ES-I3 (cell line): ENCODE results near the gene NSMCE3.
"Not testable (repeated sequence)": the region's sequence is repeated elsewhere in the genome, so short reads cannot be mapped to it uniquely, and the experiment has no call there.

Experiments used
- H3K36me3 ChIP-seq: 2 replicates; pipeline ENCODE4 v1.6.1; 2013; ENCODE audit warnings: mild to moderate bottlenecking, low read length, control low read depth, moderate library complexity; ENCODE audit not compliant: insufficient read depth
- H3K4me1 ChIP-seq: 2 replicates; pipeline ENCODE4 v1.6.1; 2013; ENCODE audit warnings: mild to moderate bottlenecking, control low read depth, low read length; ENCODE audit not compliant: insufficient read depth
- H3K9ac ChIP-seq: 2 replicates; pipeline ENCODE4 v1.6.1; 2013; ENCODE audit warnings: low read depth, mild to moderate bottlenecking, low read length, moderate library complexity
- H3K9me3 ChIP-seq: 2 replicates; pipeline ENCODE4 v1.6.1; 2013; ENCODE audit warnings: mild to moderate bottlenecking, low read length, moderate library complexity; ENCODE audit not compliant: control insufficient read depth, insufficient read depth

NSMCE3 gene

GRCh38 chr15:29252234-29252633 is 17.4 kb downstream of the NSMCE3 start:
- Histone ChIP-seq H3K9ac (no peak overlapping the region), H3K4me1 (no peaks in the 10 kb centered on the region), H3K36me3 (no peaks in the 10 kb centered on the region), H3K9me3 (no peaks in the 10 kb centered on the region)

- H3K9me3 ChIP-seq = no peaks in the 10 kb centered on the region
- no peak overlapping the region for H3K9ac ChIP-seq
- H3K4me1 ChIP-seq = no peaks in the 10 kb centered on the region
- H3K36me3 ChIP-seq = no peaks in the 10 kb centered on the region
Observed at GRCh38 chr15:29244544-29244943, 25.1 kb downstream of the NSMCE3 start.

- Histone ChIP-seq H3K4me1 (no peaks in the 10 kb centered on the region), H3K9me3 (no peaks in the 10 kb centered on the region), H3K36me3 (no peaks in the 10 kb centered on the region), H3K9ac (no peak overlapping the region)
Observed at GRCh38 chr15:29244123-29244522, 25.5 kb downstream of the NSMCE3 start.

- Histone ChIP-seq H3K36me3 (no peaks in the 10 kb centered on the region), H3K4me1 (no peaks in the 10 kb centered on the region), H3K9ac (no peak overlapping the region), H3K9me3 (no peaks in the 10 kb centered on the region)
Observed at GRCh38 chr15:29242456-29243242, 27.0 kb downstream of the NSMCE3 start.

GRCh38 chr15:29241207-29241606 is 28.4 kb downstream of the NSMCE3 start:
- Histone ChIP-seq H3K4me1 (no peaks in the 10 kb centered on the region), H3K9me3 (no peaks in the 10 kb centered on the region), H3K9ac (no peak overlapping the region), H3K36me3 (no peaks in the 10 kb centered on the region)

GRCh38 chr15:29239395-29239794 is 30.2 kb downstream of the NSMCE3 start:
- Histone ChIP-seq H3K9ac (no peak overlapping the region), H3K4me1 (no peaks in the 10 kb centered on the region), H3K9me3 (no peaks in the 10 kb centered on the region), H3K36me3 (no peaks in the 10 kb centered on the region)

GRCh38 chr15:29233566-29233965 is 36.1 kb downstream of the NSMCE3 start:
- no peak overlapping the region for H3K9ac ChIP-seq
- H3K36me3 ChIP-seq = no peaks in the 10 kb centered on the region
- H3K9me3 ChIP-seq = no peaks in the 10 kb centered on the region

GRCh38 chr15:29226436-29227208 is 43.0 kb downstream of the NSMCE3 start:
- H3K9ac ChIP-seq = no peak overlapping the region
- no peaks in the 10 kb centered on the region for H3K9me3 ChIP-seq
- H3K36me3 ChIP-seq = no peaks in the 10 kb centered on the region
- H3K4me1 ChIP-seq = no peaks in the 10 kb centered on the region; the same call in 1 of the 2 replicates

More at GRCh38 chr15:29233566-29233965, 36.1 kb downstream of the NSMCE3 start:
- H3K4me1 ChIP-seq = no peaks in the 10 kb centered on the region

- H3K36me3 ChIP-seq = no peaks in the 10 kb centered on the region
- no peaks in the 10 kb centered on the region; the same call in 1 of the 2 replicates for H3K4me1 ChIP-seq
- no peak overlapping the region for H3K9ac ChIP-seq
- H3K9me3 ChIP-seq = no peaks in the 10 kb centered on the region
Observed at GRCh38 chr15:29225534-29226234, 43.9 kb downstream of the NSMCE3 start.

- H3K9me3 ChIP-seq, H3K36me3 ChIP-seq, H3K9ac ChIP-seq, H3K4me1 ChIP-seq: not testable (repeated sequence)
Observed at GRCh38 chr15:29224987-29225363, 44.6 kb downstream of the NSMCE3 start.

GRCh38 chr15:29224235-29224986 is 45.2 kb downstream of the NSMCE3 start:
- H3K36me3 ChIP-seq, H3K9ac ChIP-seq, H3K9me3 ChIP-seq, H3K4me1 ChIP-seq: not testable (repeated sequence)

GRCh38 chr15:29223640-29224039 is 46.0 kb downstream of the NSMCE3 start:
- H3K9ac ChIP-seq = no peak overlapping the region
- H3K36me3 ChIP-seq = no peaks in the 10 kb centered on the region
- H3K4me1 ChIP-seq = no peaks in the 10 kb centered on the region; the same call in 1 of the 2 replicates
- no peaks in the 10 kb centered on the region for H3K9me3 ChIP-seq

- Histone ChIP-seq H3K9me3 (no peaks in the 10 kb centered on the region), H3K36me3 (no peaks in the 10 kb centered on the region), H3K4me1 (no peaks in the 10 kb centered on the region; the same call in 1 of the 2 replicates), H3K9ac (no peak overlapping the region)
Observed at GRCh38 chr15:29222129-29222853, 47.3 kb downstream of the NSMCE3 start.
